ENCODE measurements around the gene EXOC3. TPM values are rescaled to one million over a fixed set of nuclear protein-coding genes. Genes with fewer than 3 reads are reported as not detected.

Gene EXOC3
- total and polyA plus RNA-seq, 2 of the 8 experiments (the other 6 are each of a cell fraction or from before 2014, with no cell fraction given), result 14.4 to 30.0 TPM

GRCh38 chr5:457195-457961 lies 14.4 kb downstream of the EXOC3 start:
- peaks cover 4% of the 10 kb centered on the region for H3K79me1 ChIP-seq (ENCODE audit: low read depth, low read length)
- no peak overlapping the region for H3K4me3 ChIP-seq (ENCODE audit: extremely low read depth in 1 of 4, insufficient read depth in 2 of 4, low read depth in 3 of 4, low read length in 4 of 4)
- H3K27me3 ChIP-seq (replicated peaks in 1 of 4; ENCODE audit: control insufficient read depth in 3 of 4, extremely low read depth in 1 of 4, insufficient read depth in 3 of 4, low read length in 3 of 4), result no peaks in the 10 kb centered on the region
- H3K14ac ChIP-seq (ENCODE audit: insufficient read length), result no peak overlapping the region
- H2BK120ac ChIP-seq (replicated peaks; ENCODE audit: low read depth, low read length), result no peak overlapping the region
- no peak overlapping the region for H2BK5ac ChIP-seq (ENCODE audit: low read depth, low read length)
- H4K5ac ChIP-seq (ENCODE audit: insufficient read length, low read depth, low read length), result no peak overlapping the region
- CTCF ChIA-PET (ENCODE audit: partially characterized antibody), result interaction anchor here (1.2 to 2.7 kb wide), 3 partner anchors 9 to 11 kb away, joined by 3 to 10 read pairs (median 4); no protein-coding TSS in a partner anchor
- H2AK5ac ChIP-seq (ENCODE audit: low read depth, low read length), result no peak overlapping the region
- H2BK15ac ChIP-seq (ENCODE audit: low read length), result no peak overlapping the region
- H3K4me1 ChIP-seq (replicated peaks in 1 of 4; ENCODE audit: control insufficient read depth in 3 of 4, insufficient read depth in 4 of 4, low read length in 3 of 4), result peaks cover 2 to 7% (median 2%) of the 10 kb centered on the region in 4 experiments; a peak in 5 of 7 replicates
- no peak overlapping the region; a peak in 1 of 7 replicates for H3K9ac ChIP-seq (replicated peaks in 1 of 4; ENCODE audit: extremely low read depth in 1 of 4, low read depth in 3 of 4, low read length in 3 of 4)
- H3K56ac ChIP-seq (replicated peaks; ENCODE audit: insufficient read length, low read depth, low read length), result no peak overlapping the region
- no peak overlapping the region for H4K8ac ChIP-seq (ENCODE audit: extremely low read depth, insufficient read depth, low read length)
- no peak overlapping the region for H3K18ac ChIP-seq (ENCODE audit: extremely low read depth, low read length)
- 96% methylated on average over 19 of the region's 19 CpGs; no CpG with 5 or more reads in 1 of the 2 experiments for WGBS, 2 experiments (ENCODE audit: extremely low coverage in 1 of 2, insufficient coverage in 1 of 2, insufficient read length in 1 of 2, insufficient replicate concordance in 2 of 2, low coverage in 1 of 2, low lambda C conversion rate in 2 of 2, missing lambda C conversion rate in 1 of 2)
- FAIRE-seq, result no peak
- no peak overlapping the region for H3K4me2 ChIP-seq (ENCODE audit: insufficient read depth in 1 of 2, low read depth in 2 of 2, low read length in 2 of 2)
- POLR2A ChIA-PET (ENCODE audit: partially characterized antibody), result no interaction called here
- DNase-seq (ENCODE audit: low read depth in 1 of 2, low spot score in 2 of 2), result no peak
- no peak overlapping the region for H4K91ac ChIP-seq (replicated peaks; ENCODE audit: insufficient read length, low read length)
- H2BK12ac ChIP-seq (ENCODE audit: low read depth, low read length), result no peak overlapping the region
- H4K20me1 ChIP-seq (replicated peaks in 1 of 2; ENCODE audit: control insufficient read depth in 1 of 2, insufficient read depth in 2 of 2, low read length in 2 of 2), result peaks cover 2 to 3% of the 10 kb centered on the region in 2 experiments
- no peak for TF ChIP-seq EP300 (IDR thresholded peaks at IDR 0.05; ENCODE audit: borderline replicate concordance in 1 of 2, low read depth in 2 of 2, low read length in 2 of 2)
- no peak for TF ChIP-seq GABPA (IDR thresholded peaks at IDR 0.05; ENCODE audit: borderline replicate concordance, insufficient read depth, low read length)
- no peak for TF ChIP-seq RAD21 (IDR thresholded peaks at IDR 0.05 in 1 of 2, conservative IDR thresholded peaks at IDR 0.05 in 1 of 2; ENCODE audit: low read depth in 2 of 2, low read length in 2 of 2)
- TF ChIP-seq HDAC2 (IDR thresholded peaks at IDR 0.05; ENCODE audit: borderline replicate concordance in 1 of 2, low read depth in 2 of 2, low read length in 2 of 2), result no peak
- no peak for TF ChIP-seq ASH2L (IDR thresholded peaks at IDR 0.05; ENCODE audit: low read length)
- no peak for TF ChIP-seq TBP (IDR thresholded peaks at IDR 0.05; ENCODE audit: low read depth, low read length)
- no peak for TF ChIP-seq KDM1A (IDR thresholded peaks at IDR 0.05; ENCODE audit: borderline replicate concordance, low read length)
- no peak for TF ChIP-seq RXRA (IDR thresholded peaks at IDR 0.05; ENCODE audit: insufficient read depth, low read depth, low read length)
- TF ChIP-seq KDM4A (IDR thresholded peaks at IDR 0.05; ENCODE audit: low read depth, low read length, severe bottlenecking), result no peak
- H2BK20ac ChIP-seq (ENCODE audit: low read length), result no peak overlapping the region
- H3K79me2 ChIP-seq (ENCODE audit: control insufficient read depth in 1 of 2, insufficient read depth in 2 of 2, low read length in 2 of 2), result 0 out of 4 replicates have a peak, but pooled peaks cover 0 to 3% of the 10 kb centered on the region in 2 experiments
- H2AFZ ChIP-seq (ENCODE audit: low read length), result no peak overlapping the region
- H3K23me2 ChIP-seq (ENCODE audit: low read depth, low read length), result no peaks in the 10 kb centered on the region
- H3K27ac ChIP-seq (ENCODE audit: low read depth, low read length), result no peak overlapping the region
- no peak overlapping the region for H3K23ac ChIP-seq (ENCODE audit: insufficient read length)
- peaks cover 4 to 17% (median 10%) of the 10 kb centered on the region in 4 experiments; a peak in 6 of 8 replicates for H3K36me3 ChIP-seq (ENCODE audit: control insufficient read depth in 2 of 4, insufficient read depth in 4 of 4, low read length in 3 of 4)
- no peak overlapping the region for H3K4ac ChIP-seq (replicated peaks; ENCODE audit: insufficient read length, low read depth, low read length)
- no peaks in the 10 kb centered on the region for H3K9me3 ChIP-seq (ENCODE audit: insufficient read depth in 2 of 2, low read depth in 1 of 2, low read length in 1 of 2)
